D721Med (cell line): Measurements from ENCODE around the gene C19orf67.

ENCODE experiments used
- DNase-seq: peaks from one replicate; pipeline ENCODE4 v3.0.0; 2011; ENCODE audit warnings: low spot score; ENCODE audit not compliant: insufficient read length
- FAIRE-seq: peaks from 2 replicates; lab custom pipeline; 2011; peaks lifted over from hg19 to GRCh38; lab: Jason Lieb, UNC
- CTCF ChIP-seq: IDR thresholded peaks from 2 replicates; pipeline ENCODE4 v1.5.1; 2012; ENCODE audit warnings: mild to moderate bottlenecking, control low read depth; ENCODE audit not compliant: insufficient read depth; ENCODE audit errors: missing control alignments

The C19orf67 gene

GRCh38 chr19:14033946-14034345 lies 51.6 kb downstream of the C19orf67 start:
- TF ChIP-seq CTCF, result no peak
- DNase-seq, result no peak
- FAIRE-seq, result no peak

- DNase-seq (peak; percentile 79), FAIRE-seq (no peak)
- TF ChIP-seq CTCF, result peak; percentile 70
Measured at GRCh38 chr19:14031719-14032480, 53.7 kb downstream of the C19orf67 start, which contains the start of gene IL27RA. IL27RA (plus strand) TSS chr19:14031762; CDS start chr19:14031873, 111 bp downstream.
